Effector CD8-positive, alpha-beta T cell (primary cell): ENCODE measurements around the gene ZNF225.
"Not testable (repeated sequence)": the region's sequence is repeated elsewhere in the genome, so short reads cannot be mapped to it uniquely, and the experiment has no call there.

Experiments
- DNase-seq: peaks from one replicate; lab custom pipeline; 2025; lab: John Stamatoyannopoulos, UW
- total RNA-seq, 4 experiments: gene quantifications; one replicate each; lab custom pipeline; 2026; lab: John Stamatoyannopoulos, UW

The ZNF225 gene
- 15.2 to 36.4 (median 19.0) reads per million in 4 experiments for total RNA-seq

DNA sequence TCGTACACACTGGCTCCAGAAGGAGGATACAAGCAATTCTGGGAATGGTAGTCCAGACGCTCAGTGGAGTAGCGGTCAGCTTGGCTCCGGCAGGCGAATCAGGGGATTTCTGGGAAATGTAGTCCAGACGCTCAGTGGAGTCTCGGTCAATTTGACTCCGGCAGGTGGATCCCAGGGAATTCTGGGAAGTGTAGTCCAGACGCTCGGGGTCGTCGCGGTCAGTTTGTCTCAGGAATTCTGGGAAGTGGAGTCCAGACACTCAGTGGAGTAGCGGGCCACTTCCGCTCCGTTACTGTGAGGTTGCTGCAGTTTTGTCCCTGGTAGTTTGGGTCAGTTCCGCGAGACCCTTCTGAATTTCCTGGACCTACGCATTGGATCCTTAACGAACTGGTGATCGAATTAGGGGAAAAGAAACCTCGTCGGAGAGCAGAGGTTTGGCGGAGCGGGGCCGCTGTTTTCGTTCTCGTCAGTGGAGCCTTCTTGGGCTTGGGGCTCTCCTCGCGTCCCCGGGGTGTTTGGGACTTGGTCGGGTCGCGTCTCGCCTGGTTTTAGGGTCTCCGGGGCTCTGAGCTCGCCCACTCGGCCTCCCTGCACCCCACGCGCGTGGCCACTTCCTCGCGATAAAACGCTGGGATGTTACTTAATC, at the start of gene ZNF225:
Gene ZNF225 (plus strand): TSS at position 262 of the 646 bp plus-strand sequence. CDS start 2,429 bp downstream, outside the sequence.
- peak; percentile 71 for DNase-seq

DNA sequence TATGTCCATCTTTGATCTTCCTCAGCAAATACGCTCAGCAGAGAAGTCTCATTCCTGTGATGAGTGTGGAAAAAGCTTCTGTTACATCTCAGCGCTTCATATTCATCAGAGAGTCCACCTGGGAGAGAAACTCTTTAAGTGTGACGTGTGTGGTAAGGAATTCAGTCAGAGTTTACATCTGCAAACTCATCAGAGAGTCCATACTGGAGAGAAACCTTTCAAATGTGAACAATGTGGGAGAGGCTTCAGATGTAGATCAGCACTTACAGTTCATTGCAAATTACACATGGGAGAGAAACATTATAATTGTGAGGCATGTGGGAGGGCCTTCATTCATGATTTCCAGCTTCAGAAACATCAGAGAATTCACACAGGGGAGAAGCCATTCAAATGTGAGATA, 46.9 kb upstream of the ZNF225 start:
- no peak for DNase-seq

DNA sequence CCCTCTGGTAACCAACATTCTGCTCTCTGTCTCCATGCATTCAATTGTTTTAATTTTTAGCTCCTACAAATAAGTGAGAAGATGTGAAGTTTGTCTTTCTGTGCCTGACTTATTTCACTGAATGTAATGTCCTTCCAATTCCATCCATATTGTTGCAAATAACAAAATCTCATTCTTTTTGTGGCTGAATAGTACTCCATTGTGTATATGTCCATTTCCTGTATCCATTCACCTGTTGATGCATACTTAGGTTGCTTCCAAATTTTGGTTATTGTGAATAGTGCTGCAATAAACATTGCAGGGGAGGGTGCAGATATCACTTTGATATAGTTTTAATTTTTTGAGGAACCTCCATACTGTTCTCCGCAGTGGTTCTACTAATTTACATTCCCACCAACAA, 43.8 kb upstream of the ZNF225 start:
- DNase-seq = no peak

DNA sequence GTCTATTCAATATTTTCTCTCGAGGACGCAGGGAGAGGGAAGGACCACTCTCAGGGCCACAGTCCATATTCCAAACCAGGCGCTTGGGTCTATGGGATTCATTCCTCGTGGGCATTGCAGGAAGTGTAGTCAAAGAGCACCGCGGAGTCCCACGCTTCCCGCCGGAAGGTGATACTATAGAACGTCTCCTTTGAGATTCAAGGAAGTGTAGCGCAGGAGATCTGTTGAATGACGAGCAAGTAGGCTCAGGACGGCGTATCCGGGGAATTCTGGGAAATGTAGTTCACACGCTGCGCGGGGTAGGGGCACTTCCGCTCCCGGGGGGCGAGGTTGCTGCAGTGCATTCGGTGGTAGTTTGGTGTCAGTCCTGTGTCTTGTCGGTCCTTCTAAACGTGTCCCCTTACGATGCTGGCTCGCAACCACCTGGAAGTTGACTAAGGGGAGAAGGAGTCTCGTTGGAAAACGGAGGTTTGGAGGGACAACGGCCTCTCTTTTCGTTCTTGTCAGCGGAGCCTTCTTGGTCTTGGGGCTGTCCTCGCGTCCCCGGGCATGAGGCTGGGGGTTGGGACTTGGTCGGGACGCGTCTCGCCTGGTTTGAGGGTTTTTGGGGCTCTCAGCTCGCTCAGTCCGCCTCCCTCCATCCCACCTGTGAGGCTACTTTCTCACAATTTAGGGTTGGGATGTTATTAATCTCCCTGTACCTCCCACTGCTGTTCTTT, 41.2 kb upstream of the ZNF225 start, which contains the start of gene ZNF284:
Gene ZNF284 (plus strand): TSS at position 336 of the 719 bp plus-strand sequence. CDS start 4,231 bp downstream, outside the sequence.
- peak; percentile 70 for DNase-seq

DNA sequence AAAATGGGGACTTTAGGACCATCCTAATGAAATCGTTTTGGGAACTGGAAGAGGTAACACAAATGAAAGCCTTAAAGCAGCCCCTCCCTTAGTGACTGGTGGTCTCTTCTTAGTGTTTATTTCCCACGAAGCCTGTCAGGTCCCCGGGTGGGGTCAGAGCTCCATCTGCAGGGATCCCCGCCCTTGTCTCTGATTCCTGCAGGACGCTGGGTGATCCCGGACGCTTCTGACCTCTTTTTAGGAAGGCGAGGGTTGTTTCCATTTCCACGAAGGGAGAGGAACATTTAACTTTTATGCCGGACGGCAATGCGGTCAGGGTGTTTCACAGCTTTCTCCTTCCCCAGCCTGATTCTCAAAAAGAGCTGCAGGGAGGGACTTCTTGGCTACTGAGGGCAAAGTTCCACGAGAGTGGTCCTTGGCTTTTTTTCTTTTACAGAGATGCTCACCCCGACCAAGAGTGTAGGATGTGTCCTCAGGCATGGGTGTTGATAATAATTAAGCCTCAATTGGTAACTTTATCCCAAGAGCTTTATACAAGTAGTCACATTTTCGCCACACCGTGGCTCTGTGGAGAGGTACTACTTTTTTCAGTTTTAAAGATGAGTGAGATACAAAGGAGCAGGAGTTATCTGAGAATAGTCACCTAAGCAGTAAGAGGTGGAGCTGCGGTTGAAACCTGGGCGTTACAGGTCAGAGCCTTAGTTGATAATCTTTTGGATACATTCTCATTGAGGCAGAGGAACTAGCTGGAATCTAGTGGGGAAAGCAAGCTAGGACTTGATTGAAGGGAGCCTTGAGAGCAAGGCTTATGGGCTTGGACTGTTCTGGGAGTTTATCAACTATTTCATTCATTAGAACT, 40.4 kb upstream of the ZNF225 start:
- DNase-seq = no peak

DNA sequence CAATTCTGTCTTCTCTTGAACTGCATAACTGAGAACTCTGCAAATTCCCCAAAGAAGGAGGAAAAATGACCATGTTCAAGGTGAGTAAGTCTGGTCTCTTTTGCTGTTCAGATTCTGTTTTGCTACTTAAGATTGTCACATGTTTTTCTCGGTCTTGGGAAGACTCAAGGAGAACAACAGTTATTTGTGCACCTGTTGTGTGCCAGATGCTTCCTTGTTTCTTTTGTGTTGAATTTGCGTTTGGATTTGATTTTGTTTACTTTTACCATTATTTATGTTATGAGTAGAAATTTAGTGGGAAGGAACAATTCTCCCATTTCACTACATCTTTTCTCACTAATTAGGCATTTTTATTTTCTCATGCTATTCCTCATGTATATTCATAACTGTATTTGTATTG, 36.9 kb upstream of the ZNF225 start:
- no peak for DNase-seq

DNA sequence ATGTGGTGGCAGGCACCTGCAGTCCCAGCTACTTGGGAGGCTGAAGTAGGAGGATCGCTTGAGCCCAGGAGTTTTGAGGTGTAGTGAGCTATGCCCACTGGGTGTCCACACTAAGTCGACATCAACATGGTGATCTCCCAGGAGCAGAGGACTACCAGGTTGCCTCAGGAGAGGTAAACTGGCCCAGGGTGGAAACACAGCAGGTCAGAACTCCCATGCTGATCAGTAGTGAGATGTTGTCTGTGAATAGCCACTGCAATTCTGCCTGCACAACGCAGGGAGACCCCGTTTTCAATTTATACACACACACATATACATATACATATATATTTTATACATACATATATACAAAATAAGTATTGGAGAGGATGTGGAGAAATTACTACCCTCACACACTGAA, 21.1 kb upstream of the ZNF225 start:
- DNase-seq = no peak

DNA sequence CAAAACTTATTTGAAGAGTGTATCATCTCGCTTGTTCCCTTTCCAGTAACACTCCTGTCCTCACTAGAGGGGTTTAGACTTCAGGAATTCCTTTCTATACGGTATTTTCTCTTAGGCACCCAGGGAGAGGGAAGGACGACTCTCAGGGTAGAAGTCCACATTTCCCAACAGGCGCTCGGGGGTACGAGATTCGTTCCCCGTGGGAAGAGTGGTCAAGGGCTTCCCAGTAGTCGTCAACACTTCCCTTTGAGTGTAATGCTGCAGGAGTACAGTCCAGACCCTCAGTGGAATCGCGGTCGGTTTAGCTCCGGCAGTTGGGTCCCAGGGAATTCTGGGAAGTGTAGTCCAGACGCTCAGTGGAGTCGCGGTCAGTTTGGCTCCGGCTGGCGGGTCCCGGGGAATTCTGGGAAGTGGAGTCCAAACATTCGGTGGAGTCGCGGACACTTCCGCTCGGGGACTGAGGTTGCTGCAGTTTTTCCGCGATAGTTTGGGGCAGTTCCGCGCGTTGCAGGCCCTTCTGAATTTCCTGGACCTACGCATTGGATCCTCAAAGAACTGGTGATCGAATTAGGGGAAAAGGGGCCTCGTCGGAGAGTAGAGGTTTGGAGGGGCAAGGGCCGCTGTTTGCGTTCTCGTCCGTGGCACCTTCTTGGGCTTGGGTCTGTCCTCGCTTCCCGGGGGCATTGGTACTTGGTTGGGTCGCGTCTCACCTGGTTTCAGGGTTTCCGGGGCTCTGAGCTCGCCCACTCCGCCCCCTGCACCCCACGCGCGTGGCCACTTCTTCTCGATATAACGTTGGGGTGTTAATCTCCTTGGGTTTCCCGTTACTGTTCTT, 19.1 kb upstream of the ZNF225 start, which contains the start of gene ZNF224:
Gene ZNF224 (plus strand): TSS at position 431 of the 835 bp plus-strand sequence. CDS start 3,513 bp downstream, outside the sequence.
- peak; percentile 67 for DNase-seq

DNA sequence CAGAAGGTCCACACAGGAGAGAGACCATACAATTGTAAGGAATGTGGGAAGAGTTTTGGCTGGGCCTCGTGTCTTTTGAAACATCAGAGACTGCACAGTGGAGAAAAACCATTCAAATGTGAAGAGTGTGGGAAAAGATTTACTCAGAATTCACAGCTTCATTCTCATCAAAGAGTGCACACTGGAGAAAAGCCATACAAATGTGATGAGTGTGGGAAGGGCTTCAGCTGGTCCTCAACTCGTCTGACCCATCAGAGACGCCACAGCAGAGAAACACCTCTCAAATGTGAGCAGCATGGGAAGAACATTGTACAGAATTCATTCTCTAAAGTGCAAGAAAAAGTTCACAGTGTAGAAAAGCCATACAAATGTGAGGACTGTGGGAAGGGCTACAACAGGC, 5.4 kb upstream of the ZNF225 start:
- no peak for DNase-seq

DNA sequence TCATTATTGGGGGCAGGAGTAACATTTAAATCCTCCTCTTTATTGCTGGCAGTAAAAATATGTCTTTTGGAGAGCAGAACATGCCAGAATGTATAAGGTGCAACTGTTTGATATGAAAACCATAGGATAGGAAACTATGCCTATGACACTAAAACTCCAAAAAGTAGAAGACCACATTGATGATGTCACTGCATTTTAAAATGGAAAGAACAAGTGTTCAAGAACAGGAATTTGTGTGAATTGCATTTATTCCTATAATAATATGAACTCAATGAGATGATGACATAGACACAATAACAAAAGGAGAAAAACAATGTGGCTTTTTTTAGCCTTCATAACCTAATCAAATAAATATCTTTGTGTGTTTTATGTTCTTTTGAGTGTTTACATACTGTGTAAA, 3.7 kb upstream of the ZNF225 start:
- DNase-seq = no peak

DNA sequence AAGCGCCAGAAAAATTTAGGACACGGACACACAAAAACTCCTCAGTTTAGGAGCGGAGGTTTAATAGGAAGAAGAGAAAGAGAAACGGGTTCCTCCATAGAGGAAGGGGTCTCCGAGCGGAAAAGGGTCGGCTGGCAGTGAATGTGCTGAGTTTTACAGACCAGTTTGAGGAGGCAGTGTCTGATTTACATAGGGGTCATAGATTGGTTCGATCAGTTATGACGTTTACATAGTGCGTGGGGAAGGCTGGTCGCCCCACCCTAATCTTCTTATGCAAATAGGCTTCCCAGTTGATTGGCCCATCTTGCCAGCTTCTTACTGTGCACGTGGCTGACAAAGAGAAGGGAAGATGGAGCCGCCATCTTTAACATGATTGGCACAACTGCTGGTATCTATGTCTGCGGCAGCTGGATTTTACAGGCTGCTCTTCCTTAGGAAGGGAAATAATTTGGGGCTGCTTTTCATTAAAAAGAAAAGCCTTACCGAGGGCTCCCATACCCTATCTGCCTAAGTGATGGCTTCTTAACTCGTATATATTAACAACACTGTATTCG, 1.2 kb upstream of the ZNF225 start:
- DNase-seq = no peak

DNA sequence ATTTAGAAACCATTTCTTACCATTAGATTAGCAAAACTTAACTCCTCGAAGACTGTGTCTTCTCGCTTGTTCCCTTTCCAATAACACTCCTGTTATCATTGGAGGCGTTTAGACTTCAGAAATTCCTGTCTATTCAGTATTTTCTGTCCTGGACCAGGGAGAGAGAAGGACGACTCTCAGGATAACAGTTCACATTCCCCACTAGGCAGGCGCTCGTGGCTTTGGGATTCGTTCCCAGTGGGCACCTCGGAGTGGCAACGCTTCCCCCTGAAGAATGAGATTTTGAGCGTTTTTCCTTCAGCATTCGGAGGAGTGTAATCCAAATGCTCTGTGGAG, 429 bp upstream of the ZNF225 start:
- DNase-seq = no peak

DNA sequence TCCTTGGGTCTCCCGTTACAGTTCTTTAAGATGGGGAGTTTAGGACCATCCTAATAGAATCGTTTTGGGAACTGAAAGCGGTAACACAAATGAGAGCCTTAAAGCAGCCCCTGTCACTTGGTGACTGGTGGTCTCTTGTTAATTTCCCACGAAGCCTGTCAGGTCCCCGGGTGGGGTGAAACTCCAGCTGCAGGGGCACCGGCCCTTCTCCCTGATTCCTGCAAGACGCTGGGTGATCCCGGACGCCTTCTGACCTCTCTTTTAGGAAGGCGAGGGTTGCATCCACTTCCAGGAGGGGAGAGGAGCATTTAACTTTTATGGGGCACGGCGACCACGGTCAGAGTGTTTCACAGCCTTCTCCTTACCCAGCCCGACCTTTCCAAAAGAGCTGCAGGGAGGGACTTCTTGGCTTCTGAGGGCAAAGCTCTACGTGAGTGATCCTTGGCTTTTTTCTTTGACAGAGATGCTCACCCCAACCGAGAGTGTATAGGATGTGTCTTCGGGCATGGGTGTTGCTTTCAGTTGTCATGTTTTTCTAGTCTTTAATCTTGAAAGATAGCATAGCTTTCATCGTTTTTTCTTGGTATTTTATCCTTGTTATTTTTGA, 688 bp downstream of the ZNF225 start:
- no peak for DNase-seq

DNA sequence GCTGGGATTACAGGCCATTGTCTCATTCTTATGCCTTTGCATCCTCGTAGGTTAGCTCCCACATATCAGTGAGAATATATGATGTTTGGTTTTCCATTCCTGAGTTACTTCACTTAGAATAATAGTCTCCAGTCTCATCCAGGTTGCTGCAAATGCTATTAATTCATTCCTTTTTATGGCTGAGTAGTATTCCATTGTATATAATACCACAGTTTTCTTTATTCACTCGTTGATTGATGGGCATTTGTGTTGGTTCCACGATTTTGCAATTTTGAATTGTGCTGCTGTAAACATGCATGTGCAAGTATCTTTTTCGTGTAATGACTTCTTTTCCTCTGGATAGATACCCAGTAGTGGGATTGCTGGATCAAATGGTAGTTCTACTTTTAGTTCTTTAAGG, 8.0 kb downstream of the ZNF225 start:
- DNase-seq = not testable (repeated sequence)

DNA sequence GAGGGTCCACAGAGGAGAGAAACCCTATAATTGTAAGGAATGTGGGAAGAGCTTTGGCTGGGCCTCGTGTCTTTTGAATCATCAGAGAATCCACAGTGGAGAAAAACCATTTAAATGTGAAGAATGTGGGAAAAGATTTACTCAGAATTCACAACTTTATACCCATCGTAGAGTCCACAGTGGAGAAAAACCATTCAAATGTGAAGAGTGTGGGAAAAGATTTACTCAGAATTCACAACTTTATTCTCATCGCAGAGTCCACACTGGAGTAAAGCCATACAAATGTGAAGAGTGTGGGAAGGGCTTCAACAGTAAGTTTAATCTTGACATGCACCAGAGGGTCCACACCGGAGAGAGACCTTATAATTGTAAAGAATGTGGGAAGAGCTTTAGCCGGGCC, 18.8 kb downstream of the ZNF225 start:
- no peak for DNase-seq

DNA sequence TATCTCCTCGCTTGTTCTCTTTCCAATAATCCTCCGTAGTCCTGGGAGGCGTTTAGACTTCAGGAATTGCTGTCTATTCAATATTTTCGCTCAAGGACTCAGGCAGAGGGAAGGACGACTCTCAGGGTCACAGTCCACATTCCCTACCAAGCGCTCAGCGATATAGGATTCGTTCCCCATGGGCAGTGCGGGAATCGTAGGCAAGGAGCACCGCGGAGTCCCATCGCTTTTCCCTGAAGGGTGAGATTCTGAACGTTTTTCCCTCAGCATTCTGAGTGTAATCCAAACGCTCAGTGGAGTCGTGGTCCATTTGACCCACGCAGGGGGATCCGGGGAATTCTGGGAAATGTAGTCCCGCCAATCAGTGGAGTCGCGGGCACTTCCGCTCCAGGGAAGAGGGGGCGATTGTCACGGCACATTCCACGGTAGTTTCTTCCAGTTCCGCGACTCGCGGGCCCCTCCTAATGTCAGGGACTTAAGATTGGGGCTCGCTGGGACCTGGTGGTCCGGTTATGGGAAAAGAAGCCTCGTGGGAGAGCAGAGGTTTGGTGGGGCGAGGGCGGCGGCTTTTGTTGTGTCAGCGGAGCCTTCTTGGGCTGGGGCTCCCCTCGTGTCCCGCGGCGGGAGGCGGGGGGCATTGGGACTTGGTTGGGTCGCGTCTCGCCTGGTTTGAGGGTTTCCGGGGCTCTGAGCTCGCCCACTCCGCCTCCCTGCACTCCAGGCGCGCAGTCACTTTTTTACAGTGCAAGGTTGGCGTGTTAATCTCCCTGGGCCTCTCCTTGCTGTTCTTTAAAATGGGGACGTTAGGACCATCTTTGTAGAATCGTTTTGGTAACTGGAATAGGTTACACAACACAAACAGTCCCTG, 28.2 kb downstream of the ZNF225 start, which contains the start of gene ZNF234:
Gene ZNF234 (plus strand): TSS at position 364 of the 868 bp plus-strand sequence. CDS start 3,079 bp downstream, outside the sequence.
- peak; percentile 53 for DNase-seq

DNA sequence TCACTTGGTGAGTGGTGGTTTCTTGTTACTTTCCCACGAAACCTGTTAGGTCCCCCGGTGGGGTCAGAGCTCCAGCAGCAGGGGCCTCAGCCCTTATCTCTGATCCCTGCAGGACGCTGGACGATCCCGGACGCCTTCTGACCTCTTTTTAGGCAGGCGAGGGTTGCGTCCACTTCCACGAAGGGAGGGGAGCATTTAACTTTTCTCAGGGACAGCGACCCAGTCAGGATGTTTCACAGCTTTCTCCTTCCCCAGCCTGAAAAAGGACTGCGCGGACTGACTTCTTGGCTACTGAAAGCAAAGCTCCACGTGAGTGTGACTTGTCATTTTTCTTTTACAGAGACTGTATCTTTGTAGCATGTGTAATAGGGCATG, 28.8 kb downstream of the ZNF225 start:
- no peak for DNase-seq

DNA sequence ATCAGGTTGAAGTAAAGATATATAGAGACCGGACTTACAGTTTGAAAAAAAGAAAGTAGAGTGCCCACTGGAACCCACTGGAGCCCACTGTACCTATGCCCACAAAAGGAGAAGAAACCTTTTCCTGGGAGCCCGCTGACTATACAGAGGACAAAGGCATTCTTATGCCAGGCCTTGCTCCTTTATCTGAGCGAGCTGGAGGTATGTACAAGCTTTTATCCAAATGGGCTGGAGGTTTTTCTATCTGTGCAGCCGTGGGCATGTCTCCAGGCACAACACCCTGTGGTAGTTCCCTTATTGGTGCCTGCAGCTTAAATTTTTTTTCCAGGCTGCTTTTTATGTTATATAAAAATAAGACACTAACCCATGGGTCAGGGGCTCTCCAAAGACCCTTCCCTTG, 36.6 kb downstream of the ZNF225 start:
- DNase-seq = no peak

DNA sequence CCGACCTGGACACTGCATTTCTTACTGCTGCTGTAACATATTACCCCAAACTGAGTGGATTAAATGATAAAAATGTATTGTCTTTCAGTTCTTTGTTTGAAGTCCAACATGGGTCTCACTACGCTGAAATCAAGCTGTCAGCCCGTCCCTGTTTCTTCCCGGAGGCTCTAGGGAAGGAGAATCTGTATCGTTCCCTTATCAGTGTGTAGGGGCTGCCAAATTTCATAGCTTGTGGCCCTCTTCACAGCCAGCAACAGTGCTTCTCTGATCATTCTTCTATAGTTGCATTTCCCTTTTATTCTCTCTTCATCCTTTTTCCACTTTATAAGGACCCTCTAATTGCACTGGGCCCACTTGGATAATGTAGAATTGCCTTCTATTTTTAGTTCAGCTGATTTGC, 38.3 kb downstream of the ZNF225 start:
- no peak for DNase-seq

DNA sequence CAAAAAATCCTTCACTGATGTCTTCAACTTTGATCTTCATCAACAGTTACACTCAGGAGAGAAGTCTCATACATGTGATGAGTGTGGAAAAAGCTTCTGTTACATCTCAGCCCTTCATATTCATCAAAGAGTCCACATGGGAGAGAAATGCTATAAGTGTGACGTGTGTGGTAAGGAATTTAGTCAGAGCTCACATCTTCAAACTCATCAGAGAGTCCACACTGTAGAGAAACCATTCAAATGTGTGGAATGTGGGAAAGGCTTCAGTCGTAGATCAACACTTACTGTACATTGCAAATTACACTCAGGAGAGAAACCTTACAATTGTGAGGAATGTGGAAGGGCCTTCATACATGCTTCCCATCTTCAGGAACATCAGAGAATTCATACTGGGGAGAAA, 43.3 kb downstream of the ZNF225 start:
- no peak for DNase-seq
